GM18499 (cell line): Measurements from ENCODE around the gene ZFPL1.
"Not testable (repeated sequence)": the region's sequence is repeated elsewhere in the genome, so short reads cannot be mapped to it uniquely, and the experiment has no call there.

ENCODE experiments used
- ATAC-seq: cut with Tn5 transposase; IDR thresholded peaks from one replicate; pipeline ENCODE4 v1.9.1; 2021; ENCODE audit warnings: moderate number of reproducible peaks; ENCODE audit not compliant: insufficient read depth, unreplicated experiment

The ZFPL1 gene

DNA sequence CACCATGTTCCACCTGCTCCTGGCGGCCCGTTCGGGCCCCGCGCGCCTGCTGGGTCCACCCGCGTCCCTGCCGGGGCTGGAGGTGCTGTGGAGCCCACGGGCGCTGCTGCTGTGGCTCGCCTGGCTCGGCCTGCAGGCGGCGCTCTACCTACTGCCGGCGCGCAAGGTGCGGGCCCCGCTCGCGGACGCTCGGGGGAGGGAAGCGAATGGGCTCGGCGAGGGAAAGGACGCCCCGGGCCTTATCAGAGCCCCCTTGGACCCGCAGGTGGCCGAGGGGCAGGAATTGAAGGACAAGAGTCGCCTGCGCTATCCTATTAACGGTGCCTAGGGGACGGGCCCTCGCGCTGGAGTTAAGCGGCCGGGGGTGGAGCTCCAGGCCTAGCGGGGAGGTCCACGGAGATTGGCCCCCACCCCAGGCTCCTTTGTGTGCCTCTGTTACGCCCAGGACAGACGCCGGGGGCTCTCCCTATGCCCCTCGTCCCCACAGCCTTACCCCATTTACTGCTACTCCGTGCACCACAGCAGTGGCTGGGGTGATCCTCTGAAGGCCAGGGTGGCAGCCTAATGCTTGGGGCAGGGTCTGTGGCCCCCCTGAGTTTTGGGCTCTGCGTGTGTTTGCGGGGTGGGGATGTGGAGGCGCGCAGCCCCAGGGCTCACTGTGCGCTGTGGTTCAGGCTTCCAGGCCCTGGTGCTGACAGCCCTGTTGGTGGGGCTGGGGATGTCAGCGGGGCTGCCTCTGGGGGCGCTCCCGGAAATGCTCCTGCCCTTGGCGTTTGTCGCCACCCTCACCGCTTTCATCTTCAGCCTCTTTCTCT is 28.7 kb downstream of the ZFPL1 start:
- ATAC-seq, result no peak

- no peak for ATAC-seq
Measured at GRCh38 chr11:65113361-65113756, 29.3 kb downstream of the ZFPL1 start.

- no peak for ATAC-seq
Measured at GRCh38 chr11:65113839-65114238, 29.8 kb downstream of the ZFPL1 start.

- ATAC-seq, result no peak
Measured at GRCh38 chr11:65114538-65115171, 30.6 kb downstream of the ZFPL1 start.

GRCh38 chr11:65115361-65116082 is 31.5 kb downstream of the ZFPL1 start:
- no peak for ATAC-seq

- ATAC-seq, result no peak
Measured at GRCh38 chr11:65116370-65117205, 32.6 kb downstream of the ZFPL1 start.

DNA sequence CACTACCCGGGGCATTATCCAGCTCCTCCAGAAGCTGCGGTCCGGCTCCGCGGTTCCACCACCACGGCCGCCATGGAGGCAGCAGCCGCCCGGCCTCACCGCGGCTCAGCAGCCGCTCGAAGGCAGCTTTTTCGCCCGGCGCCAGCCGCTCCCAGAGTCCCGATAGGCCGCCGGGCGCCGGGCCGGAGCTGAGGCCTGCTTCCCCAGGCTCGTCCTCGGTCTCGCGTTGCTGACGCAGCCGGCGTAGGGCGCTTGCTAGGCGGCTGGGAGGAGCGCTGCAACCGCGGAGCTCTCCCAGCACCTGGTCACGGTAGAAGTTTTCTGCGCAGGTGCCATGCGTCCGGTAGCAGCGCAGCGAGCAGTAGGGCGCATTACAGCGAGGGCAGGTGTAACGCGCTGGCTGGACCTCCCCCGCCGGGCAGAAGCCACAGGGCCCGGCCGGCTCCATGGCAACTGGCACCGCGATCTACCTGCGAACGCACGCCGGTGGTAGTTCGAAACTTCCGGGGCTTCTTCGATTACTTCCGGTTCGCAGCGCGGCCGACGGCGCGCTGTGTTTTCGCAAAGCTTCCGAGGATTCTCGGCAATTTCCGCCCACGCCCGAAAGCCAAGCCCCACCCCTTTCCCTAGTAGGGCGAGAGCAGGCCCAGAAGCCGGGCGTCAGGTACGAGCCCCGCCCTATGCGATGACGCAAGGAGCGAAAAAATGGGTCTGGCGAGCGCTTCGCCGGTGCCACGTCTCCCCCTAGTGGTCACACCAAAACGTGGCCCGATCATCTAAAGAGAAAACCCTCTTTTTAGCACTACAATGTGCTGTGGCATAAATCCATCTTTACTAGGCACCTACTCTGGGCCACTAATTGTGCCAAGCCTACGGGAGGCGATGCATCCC is 33.4 kb downstream of the ZFPL1 start, which contains the start of gene ZNHIT2:
ZNHIT2 (minus strand) TSS at position 496 of the 891 bp plus-strand sequence; CDS start at position 448, 48 bp downstream.
- peak; percentile 25 for ATAC-seq

DNA sequence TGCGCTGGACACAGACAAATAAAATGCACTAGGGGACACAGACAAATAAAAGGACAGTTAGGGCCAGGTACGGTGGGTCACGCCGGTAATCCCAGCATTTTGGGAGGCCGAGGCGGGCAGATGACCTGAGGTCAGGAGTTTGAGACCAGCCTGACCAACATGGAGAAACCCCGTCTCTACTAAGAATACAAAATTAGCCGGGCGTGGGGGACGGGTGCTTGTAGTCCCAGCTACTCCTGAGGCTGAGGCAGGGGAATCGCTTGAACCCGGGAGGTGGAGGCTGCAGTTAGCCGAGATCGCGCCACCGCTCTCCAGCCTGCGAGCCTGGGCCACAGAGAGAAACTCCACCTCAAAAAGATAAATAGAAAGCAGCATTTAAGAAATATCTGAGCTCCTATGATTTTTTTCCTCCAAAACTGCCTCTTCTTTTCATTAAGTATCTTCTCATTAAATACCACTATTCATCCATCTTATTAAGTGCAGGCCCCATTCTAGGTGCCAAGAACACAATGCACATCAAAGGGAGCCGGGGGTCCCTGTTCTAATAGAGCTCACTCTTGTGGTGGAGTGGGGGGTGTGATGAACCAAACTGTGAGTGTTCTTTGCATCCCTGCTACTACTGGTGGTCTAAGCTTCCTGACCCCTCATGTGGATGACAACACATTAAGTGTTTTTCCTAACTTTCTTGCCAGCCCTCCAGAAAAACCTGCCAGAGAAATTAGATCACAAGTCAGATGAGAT is 34.2 kb downstream of the ZFPL1 start:
- no peak for ATAC-seq

DNA sequence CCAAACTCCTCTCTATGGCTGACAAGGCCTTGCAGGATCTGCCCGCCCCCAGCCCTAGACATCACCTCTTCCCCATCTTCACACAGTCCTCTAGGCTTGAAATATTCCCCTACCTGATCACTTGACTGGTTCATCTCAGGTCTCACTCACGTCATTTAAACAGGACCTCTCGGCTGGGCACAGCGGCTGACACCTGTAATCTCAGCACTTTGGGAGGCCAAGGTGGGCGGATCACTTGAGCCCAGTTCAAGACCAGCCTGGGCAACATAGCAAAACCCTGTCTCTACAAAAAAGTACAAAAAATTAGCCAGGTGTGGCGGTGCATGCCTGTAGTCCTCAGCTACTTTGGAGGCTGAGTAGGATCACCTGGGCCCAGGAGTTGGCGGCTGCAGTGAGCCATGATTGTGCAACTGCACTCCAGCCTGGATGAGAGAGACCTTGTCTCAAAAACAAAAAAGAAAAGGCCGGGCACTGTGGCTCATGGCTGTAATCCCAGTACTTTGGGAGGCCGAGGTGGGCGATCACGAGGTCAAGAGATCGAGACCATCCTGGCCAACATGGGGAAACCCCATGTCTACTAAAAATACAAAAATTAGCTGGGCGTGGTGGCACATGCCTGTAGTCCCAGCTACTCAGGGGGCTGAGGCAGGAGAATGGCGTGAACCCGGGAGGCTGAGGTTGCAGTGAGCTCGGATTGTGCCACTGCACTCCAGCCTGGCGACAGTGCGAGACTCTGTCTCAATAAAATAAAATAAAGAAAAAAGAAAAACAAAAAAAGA is 35.1 kb downstream of the ZFPL1 start:
- not testable (repeated sequence) for ATAC-seq

- no peak for ATAC-seq
Measured at GRCh38 chr11:65119670-65119995, 35.6 kb downstream of the ZFPL1 start.

- ATAC-seq, result no peak
Measured at GRCh38 chr11:65120831-65121230, 36.8 kb downstream of the ZFPL1 start.

- ATAC-seq, result no peak
Measured at GRCh38 chr11:65121447-65121864, 37.4 kb downstream of the ZFPL1 start.

GRCh38 chr11:65121865-65122696 is 38.1 kb downstream of the ZFPL1 start, which contains the start of the genes FAU and MRPL49:
Gene FAU, minus strand, starts transcription at chr11:65122134. Its CDS starts 321 bp downstream, at chr11:65121813.
Gene MRPL49, plus strand, starts transcription at chr11:65122321. Its CDS starts 26 bp downstream, at chr11:65122347.
- ATAC-seq, result peak; percentile 66

- ATAC-seq, result no peak
Measured at GRCh38 chr11:65124480-65125196, 40.6 kb downstream of the ZFPL1 start.

DNA sequence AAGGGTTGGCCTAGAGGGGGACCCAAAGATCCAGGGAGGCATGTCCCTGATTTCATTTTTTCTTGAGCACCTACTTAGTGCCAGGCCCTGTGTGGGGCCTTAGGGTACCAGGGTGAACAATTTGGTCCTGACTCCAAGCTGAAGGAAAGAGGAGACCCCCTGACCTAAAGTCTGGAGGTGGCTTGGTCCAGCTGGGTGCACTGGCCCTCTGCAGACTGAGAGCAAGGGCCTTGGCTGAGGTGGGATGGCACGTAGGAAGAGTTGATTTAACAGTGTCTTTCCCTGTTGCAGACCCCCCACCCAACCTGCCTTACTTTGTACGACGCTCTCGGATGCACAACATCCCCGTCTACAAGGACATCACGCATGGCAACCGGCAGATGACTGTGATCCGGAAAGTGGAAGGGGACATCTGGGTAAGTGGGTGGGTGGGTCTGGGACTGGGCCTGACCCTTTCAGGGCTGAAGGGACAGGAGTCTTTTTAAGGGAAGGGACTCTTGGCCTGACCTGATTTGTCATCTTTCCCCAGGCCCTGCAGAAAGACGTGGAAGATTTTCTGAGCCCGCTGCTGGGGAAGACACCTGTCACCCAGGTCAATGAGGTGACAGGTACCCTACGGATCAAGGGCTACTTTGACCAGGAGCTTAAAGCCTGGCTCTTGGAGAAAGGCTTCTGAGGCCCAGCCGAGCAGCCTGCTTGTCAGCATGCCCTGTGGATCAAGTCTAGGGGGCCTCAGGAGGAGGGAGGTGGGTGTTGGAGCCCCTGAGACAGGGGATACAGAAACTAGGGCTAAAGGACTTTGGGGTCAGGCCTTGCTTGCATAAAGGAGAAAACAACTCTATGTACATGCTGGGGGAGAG is 41.4 kb downstream of the ZFPL1 start:
- ATAC-seq, result no peak
